NCI-H2081 treated with DMSO at 0.1 percent for 48 hours (cell line): ENCODE data around the gene SUN1.
"Not testable (repeated sequence)": the region's sequence is repeated elsewhere in the genome, so short reads cannot be mapped to it uniquely, and the experiment has no call there.

Experiments
- DNase-seq: peaks from one replicate; lab custom pipeline; 2025; lab: John Stamatoyannopoulos, UW

Gene SUN1

DNA sequence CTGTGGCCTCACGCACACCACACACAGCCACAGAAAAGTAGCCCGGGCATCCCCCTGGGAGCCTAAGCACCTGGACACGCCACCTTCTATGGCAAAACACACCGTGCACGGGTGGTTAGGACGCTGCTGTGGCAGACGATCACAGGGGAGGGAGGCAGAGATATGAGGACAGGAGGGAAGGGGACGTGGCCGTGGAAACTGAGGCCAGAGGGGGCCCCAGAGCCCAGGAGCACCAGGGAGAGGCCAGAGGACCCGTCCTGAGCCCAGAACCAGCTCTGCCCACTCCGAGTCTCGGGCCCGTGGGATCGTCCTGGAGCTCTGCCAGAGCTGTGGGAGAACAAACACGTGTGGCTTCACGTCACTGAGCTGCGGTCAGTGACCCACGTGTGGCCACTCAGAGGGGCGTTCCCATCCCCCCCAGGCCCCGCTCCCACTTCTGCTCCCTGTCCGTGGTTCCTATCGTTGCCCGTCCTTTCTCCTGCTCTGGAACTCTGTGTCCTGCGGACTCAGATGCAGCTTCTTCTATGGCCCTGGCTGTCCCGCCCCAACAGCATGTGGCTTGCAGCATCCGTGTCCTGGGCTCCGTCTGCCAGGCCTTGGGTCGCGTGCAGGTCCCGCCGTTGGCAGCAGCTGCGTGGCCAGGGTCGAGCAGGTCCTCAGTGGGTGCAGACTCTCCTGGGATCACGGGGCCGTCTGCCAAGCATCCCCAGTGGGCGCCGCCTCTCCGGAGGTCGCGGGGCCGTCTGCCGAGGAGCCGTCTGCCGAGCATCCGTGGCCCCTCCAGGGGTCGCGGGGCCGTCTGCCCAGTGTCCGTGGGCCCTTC is 75.1 kb downstream of the SUN1 start:
- no peak for DNase-seq

- DNase-seq: no peak
Measured at GRCh38 chr7:908159-908581, 75.9 kb downstream of the SUN1 start.

DNA sequence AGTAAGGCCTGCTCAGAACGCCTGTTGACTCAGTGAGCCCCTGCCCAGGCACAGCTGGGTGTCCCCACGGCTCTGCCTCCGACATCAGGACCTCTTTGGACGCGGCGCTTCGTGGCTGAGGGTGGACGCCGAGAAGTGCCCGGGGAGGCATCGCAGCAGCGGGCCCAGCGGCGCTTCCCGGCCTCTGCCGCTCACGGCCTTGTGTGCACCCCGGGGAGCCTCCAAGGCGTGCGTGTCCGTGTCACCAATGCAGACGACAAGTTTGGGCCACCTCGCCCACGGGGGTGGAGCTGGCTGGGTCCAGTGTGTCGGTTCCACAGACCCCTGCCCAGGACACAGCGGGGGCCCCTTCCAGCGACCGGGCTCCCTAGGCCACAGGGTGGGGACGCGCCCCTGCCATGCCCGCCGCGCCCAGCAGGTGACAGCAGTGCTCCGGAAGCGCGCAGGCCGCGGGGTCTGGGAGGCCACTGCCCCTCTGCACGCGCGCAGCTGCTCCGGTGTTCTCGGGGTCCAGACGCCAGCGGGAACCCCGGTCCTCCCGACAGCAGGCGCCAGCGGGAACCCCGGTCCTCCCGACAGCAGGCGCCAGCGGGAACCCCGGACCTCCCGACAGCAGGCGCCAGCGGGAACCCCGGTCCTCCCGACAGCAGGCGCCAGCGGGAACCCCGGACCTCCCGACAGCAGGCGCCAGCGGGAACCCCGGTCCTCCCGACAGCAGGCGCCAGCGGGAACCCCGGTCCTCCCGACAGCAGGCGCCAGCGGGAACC is 76.5 kb downstream of the SUN1 start:
- DNase-seq: not testable (repeated sequence)

GRCh38 chr7:909358-910329 is 77.4 kb downstream of the SUN1 start:
- no peak for DNase-seq

DNA sequence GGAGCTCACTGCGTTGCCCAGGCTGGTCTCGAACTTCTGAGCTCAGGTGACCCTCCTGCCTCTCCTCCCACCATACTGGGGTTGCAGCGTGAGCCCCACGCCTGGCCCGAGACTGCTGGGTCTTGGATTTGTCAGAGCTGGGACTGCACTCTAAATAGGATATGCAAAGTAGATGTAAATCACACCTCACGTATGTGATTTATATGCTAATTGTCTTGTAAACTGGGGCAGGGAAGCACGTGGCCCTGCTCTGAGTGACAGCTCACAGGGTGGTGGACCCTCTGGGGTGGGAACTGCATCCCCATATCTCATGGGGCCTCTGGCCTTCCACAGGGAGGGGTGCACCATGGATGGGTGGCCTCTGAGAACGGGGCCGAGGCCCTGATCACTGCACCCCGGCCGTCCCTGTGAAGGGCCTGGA is 78.2 kb downstream of the SUN1 start:
- no peak for DNase-seq

GRCh38 chr7:910931-911431 is 78.7 kb downstream of the SUN1 start:
- DNase-seq: no peak

GRCh38 chr7:911791-912480 is 79.7 kb downstream of the SUN1 start:
- no peak for DNase-seq

DNA sequence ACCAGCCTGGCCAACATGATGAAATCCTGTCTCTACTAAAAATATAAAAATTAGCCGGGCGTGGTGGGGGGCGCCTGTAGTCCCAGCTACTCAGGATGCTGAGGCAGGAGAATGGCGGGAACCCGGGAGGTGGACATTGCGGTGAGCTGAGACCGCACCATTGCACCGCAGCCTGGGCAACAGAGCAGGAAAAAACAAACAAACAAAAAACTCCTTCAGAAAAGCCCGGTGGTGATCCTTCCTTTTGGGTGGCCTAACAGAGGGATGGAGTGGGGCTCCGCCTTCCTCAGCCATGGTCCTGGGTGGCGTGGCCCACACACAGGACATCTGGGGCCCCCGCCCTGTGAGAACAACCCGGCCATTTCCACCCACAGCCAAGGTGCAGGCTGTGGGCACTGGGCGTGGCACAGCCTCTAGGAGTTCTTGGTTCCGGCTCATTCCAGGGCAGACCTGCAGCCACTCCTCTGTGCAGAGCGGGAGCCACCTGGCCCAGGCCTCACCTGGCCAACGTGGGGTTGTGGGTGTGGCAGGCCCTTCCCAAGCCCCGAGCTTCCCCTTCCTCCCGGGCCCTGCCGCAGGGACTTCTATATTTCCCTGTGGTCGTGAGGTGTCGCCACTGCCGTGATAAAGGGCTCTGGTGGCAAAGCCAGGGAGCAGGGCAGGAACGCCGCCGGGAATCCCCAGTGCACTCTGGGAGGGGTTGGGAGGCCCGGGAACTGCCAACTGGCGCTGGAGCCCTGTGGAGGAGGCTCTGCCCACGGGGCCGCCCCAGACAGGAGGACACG is 81.7 kb downstream of the SUN1 start:
- DNase-seq: no peak

DNA sequence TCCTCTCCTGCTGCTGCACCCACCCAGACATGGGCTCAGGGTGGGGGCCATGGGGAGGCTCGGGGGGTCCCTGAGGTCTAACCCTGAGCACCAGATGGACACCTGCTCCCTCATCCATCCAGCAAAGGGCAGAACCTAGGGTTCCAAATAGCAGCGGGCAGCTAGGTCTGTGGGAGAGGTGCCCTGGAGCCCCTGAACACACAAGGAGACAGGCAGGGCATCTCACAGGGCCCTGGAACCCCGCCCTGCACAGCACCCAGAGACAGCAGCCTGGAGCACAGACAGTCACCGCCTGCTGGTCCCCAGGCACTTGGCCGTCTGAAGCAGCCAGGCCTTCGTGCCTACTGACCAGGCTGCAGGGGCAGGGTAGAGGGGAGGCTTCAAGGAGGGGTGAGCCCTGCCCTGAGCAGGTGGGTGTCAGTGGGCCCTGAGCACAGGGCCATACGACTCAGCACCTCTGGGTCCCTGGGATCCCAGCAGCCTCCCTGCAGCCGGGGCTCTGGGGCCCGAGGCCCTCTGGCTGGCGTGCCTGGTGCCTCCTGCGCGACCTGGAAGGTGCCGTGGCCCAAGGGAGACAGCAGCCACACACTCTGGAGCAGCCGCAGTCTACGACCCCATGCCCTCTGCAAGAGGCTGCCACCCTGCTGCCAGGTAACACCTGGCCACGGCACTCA is 82.4 kb downstream of the SUN1 start:
- no peak for DNase-seq

DNA sequence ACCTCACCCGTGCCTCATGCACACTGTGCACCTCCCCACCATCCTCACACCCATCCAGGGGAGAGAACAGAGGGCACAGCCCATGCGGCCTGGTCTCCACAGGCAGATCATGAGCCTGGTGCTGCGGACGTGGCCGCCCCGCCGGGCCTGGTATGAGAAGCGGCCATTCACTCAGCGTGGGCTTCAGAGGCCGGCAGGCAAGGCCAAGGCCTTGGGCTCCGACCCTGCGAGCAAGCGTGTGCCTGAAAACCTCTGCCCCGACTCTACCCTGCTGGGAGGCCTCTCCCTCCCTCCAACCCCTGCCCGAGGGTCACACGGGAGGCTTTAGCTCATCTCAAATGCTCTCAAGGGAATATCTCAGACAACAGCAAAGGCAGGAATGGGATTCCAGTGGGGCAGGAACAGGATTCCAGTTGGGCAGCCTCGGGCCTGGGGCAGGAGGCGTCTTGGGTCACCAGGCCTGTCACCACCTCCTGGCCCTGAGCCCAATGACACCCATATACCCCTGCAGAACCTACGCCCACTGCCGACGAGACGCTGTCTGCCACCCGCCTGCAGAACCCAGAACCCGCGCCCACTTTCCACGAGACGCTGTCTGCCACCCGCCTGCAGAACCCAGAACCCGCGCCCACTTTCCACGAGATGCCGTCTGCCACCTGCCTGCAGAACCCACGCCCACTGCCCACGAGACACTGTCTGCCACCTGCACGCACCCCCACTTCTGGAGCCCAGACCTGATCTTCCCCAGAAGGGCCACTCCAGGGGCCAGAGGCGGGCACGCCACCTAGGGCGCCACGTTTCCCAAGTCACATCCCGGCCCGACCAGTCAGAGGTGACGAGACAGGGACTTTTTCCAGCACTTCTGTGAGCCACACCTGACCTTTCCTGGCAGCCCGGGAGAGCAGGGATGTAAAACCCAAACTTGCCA is 83.3 kb downstream of the SUN1 start:
- no peak for DNase-seq

- no peak for DNase-seq
Measured at GRCh38 chr7:916291-916941, 84.1 kb downstream of the SUN1 start.

- DNase-seq: no peak
Measured at GRCh38 chr7:917255-918117, 85.2 kb downstream of the SUN1 start.

GRCh38 chr7:918118-918425 is 85.8 kb downstream of the SUN1 start:
- DNase-seq: no peak

DNA sequence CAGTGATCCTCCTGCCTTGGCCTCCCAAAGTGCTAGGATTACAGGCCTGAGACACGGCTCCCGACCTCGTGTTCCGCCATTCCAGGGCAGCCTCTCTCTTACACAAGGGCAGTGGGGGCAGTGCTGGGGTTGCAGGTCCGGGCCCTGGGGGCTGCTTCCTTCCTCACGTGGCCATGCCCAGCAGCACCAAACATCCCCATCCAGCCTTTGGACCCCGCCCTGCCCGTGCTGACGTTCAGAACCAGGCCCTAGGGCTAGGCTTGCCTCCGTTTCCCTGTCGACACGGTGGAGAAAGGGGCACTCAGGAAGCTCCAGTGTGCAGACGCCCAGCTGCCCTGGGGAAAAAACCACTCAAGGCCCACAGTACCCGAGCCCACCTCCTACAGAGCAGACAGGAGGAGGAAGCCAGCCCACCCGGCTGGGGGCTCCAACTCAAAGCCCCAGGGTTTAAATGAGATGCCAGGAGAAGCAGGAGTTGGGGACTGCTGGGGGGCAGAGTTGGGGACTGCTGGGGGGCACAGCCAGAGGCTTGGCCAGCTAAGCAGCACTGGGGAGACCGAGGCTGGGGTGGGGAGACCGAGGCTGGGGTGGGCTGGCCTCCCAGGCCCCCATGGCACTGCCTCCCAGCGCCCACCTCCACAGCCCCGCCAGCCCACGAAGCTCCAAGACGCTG is 86.3 kb downstream of the SUN1 start:
- no peak for DNase-seq

- no peak for DNase-seq
Measured at GRCh38 chr7:919114-919442, 86.8 kb downstream of the SUN1 start.

DNA sequence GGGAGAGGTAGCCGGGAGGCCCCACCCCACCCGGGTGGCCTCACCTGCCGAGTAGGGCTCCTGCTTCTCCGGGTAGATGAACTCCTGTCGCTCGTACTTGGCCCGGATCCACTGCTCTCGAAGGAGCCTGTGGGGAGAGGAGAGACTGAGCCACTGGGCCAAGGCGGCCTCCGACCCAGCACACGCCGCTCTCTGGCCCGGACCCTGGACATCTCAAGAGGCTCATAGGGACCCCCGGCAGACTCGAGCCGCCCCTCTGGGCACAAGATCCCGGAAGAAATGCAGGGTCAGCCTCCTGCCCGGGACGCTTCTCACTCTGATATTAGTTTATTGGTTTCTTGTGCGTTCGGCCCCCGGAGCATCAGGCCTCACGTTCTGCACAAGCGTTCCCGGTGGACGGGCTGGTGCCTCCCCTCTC is 87.7 kb downstream of the SUN1 start:
- no peak for DNase-seq
